Small intestine (tissue), 7 donors: ENCODE data around the gene SLC25A13. TPM values are rescaled to one million over a fixed set of nuclear protein-coding genes. Genes with fewer than 3 reads are reported as not detected.
"Not testable (repeated sequence)": the region's sequence is repeated elsewhere in the genome, so short reads cannot be mapped to it uniquely, and the experiment has no call there.

Experiments
- DNase-seq, 2 donors: peaks; one replicate each; pipeline versions ENCODE4 v3.0.0 to v3.0.0-alpha.2; 2013
- FAIRE-seq: peaks from 2 replicates; lab custom pipeline; 2012; peaks lifted over from hg19 to GRCh38; lab: Jason Lieb, UNC
- H3K27ac ChIP-seq, 3 donors: one replicate each; pipeline ENCODE4 v1.5.1; 2013; ENCODE audit warnings: low read length in 2 of 3, mild to moderate bottlenecking in 2 of 3, control low read depth in 1 of 3, inconsistent platforms in 1 of 3, low read depth in 1 of 3, moderate library complexity in 1 of 3
- H3K27me3 ChIP-seq, 3 donors: one replicate each; pipeline ENCODE4 v1.6.1; 2013; ENCODE audit warnings: low read length in 3 of 3, inconsistent platforms in 1 of 3; ENCODE audit not compliant: control insufficient read depth in 3 of 3, insufficient read depth in 3 of 3
- H3K36me3 ChIP-seq, 3 donors: one replicate each; pipeline ENCODE4 v1.6.1; 2013; ENCODE audit warnings: low read length in 3 of 3, inconsistent platforms in 1 of 3, low read depth in 1 of 3, mild to moderate bottlenecking in 1 of 3, moderate library complexity in 1 of 3; ENCODE audit not compliant: control insufficient read depth in 3 of 3, insufficient read depth in 2 of 3
- H3K4me1 ChIP-seq, 3 donors: one replicate each; pipeline ENCODE4 v1.6.1; 2013; ENCODE audit warnings: low read length in 2 of 3, inconsistent platforms in 1 of 3, low read depth in 1 of 3, mild to moderate bottlenecking in 1 of 3, moderate library complexity in 1 of 3; ENCODE audit not compliant: control insufficient read depth in 3 of 3, insufficient read depth in 2 of 3
- H3K4me3 ChIP-seq, 3 donors: one replicate each; pipeline ENCODE4 v1.5.1; 2013; ENCODE audit warnings: low read length in 3 of 3, control low read depth in 1 of 3, inconsistent platforms in 1 of 3, low read depth in 1 of 3, mild to moderate bottlenecking in 1 of 3, moderate library complexity in 1 of 3
- H3K9me3 ChIP-seq, 2 donors: one replicate each; pipeline ENCODE4 v1.6.1; 2013; ENCODE audit warnings: low read depth in 1 of 2, low read length in 1 of 2; ENCODE audit not compliant: control insufficient read depth in 2 of 2, insufficient read depth in 1 of 2
- WGBS, 3 donors: extraction: QIAGEN DNeasy Blood & Tissue Kit; methylation state at CpG; one replicate each; pipeline ENCODE4 v1.1.7; 2013; 5-methylcytosine and 5-hydroxymethylcytosine counted together
- polyA plus RNA-seq, 4 donors: library from polyadenylated mRNA; stranded (reverse) in 3 of 4; unstranded in 1 of 4; fragments of 200-250 nt in 3 of 4; fragments of 120-200 nt in 1 of 4; gene quantifications; one replicate each; pipeline versions ENCODE4 v1.2.1 to v1.2.3, GENCODE V29; 2013
- donor health status: healthy with polysubstance abuse.
- donor health status: control.
- donor health status: control.
- donor health status: Bipolar disorder and iron deficiency.
- donor health status: healthy.

SLC25A13 gene
- polyA plus RNA-seq, 4 donors, result 25.9 to 49.0 (median 39.4) TPM

GRCh38 chr7:96331233-96331632 lies 9.3 kb upstream of the SLC25A13 start:
- Histone ChIP-seq H3K27ac (no peak overlapping the region), H3K4me3 (no peak overlapping the region), H3K4me1 (no peaks in the 10 kb centered on the region), H3K27me3 (no peaks in the 10 kb centered on the region), H3K36me3 (no peaks in the 10 kb centered on the region), H3K9me3 (peaks cover 0 to 6% of the 10 kb centered on the region in 2 donors)
- DNase-seq (peak; percentile 13 to 66), FAIRE-seq (no peak)
- WGBS, 3 donors, result 55 to 71% (median 69%) methylated on average over 2 of the region's 2 CpGs

- FAIRE-seq, result no peak
Measured at GRCh38 chr7:96330193-96330592, 8.3 kb upstream of the SLC25A13 start.

GRCh38 chr7:96329241-96329640 lies 7.3 kb upstream of the SLC25A13 start:
- no peaks in the 10 kb centered on the region for H3K4me1 ChIP-seq
- no peak overlapping the region for H3K4me3 ChIP-seq
- H3K27ac ChIP-seq, result no peak overlapping the region
- WGBS, 3 donors, result 64 to 83% (median 82%) methylated on average over 1 of the region's 1 CpG
- H3K36me3 ChIP-seq, result no peaks in the 10 kb centered on the region
- H3K9me3 ChIP-seq, result peaks cover 0 to 6% of the 10 kb centered on the region in 2 donors
- H3K27me3 ChIP-seq, result no peaks in the 10 kb centered on the region
- FAIRE-seq (no peak), DNase-seq (no peak)

More at GRCh38 chr7:96330193-96330592, 8.3 kb upstream of the SLC25A13 start:
- Histone ChIP-seq H3K27ac (no peak overlapping the region), H3K4me3 (no peak overlapping the region), H3K27me3 (no peaks in the 10 kb centered on the region), H3K36me3 (no peaks in the 10 kb centered on the region), H3K9me3 (peaks cover 0 to 6% of the 10 kb centered on the region in 2 donors), H3K4me1 (no peaks in the 10 kb centered on the region)
- WGBS, 3 donors, result 79 to 96% (median 88%) methylated on average over 2 of the region's 2 CpGs
- no peak for DNase-seq

GRCh38 chr7:96328016-96328415 lies 6.1 kb upstream of the SLC25A13 start:
- WGBS, 3 donors, result 13 to 61% (median 35%) methylated on average over 1 of the region's 1 CpG
- no peak for FAIRE-seq
- H3K27ac ChIP-seq, result peak overlapping the region in 2 of 3 donors; percentile 65 to 80

DNA sequence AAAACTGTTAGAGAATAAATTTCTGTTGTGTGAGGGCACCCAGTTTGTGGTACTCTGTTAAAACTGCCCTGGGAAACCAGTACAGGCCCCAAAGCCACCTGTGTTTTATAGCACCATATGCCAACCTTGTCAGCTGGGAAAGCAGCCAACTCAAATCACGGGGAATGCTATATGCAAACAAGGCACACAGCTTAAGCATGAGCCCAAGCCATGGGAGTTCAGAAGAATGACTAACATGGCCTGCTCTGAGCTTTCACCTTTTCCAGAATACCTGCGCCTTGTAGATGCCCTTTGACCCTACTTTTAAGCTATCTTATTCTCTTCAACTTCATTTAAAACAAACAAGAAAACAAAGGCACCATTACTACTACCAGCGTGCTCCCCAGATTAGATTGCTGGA lies 5.5 kb upstream of the SLC25A13 start:
- Histone ChIP-seq H3K27me3 (no peaks in the 10 kb centered on the region), H3K4me3 (no peak overlapping the region), H3K9me3 (peaks cover 0 to 3% of the 10 kb centered on the region in 2 donors), H3K36me3 (no peaks in the 10 kb centered on the region), H3K27ac (peak overlapping the region; percentile 43 to 87 (median 84)), H3K4me1 (peaks cover 0 to 2% (median 0%) of the 10 kb centered on the region in 3 donors)
- WGBS, 3 donors, result 14 to 64% (median 38%) methylated on average over 3 of the region's 3 CpGs
- peak; percentile 78 to 97 for DNase-seq
- FAIRE-seq, result no peak

More at GRCh38 chr7:96328016-96328415, 6.1 kb upstream of the SLC25A13 start:
- Histone ChIP-seq H3K27me3 (no peaks in the 10 kb centered on the region), H3K4me3 (no peak overlapping the region), H3K9me3 (peaks cover 0 to 3% of the 10 kb centered on the region in 2 donors), H3K36me3 (no peaks in the 10 kb centered on the region), H3K4me1 (no peaks in the 10 kb centered on the region)
- DNase-seq, result peak in 1 of 2 donors; percentile 41

- FAIRE-seq, result not testable (repeated sequence)
Measured at GRCh38 chr7:96326752-96327151, 4.9 kb upstream of the SLC25A13 start.

GRCh38 chr7:96322847-96323461 lies 1.1 kb upstream of the SLC25A13 start:
- WGBS, 3 donors, result 76 to 88% (median 84%) methylated on average over 7 of the region's 7 CpGs
- FAIRE-seq, result no peak
- Histone ChIP-seq H3K4me3 (no peak overlapping the region), H3K27ac (peak overlapping the region in 1 of 3 donors; percentile 99), H3K4me1 (peaks cover 0 to 18% (median 6%) of the 10 kb centered on the region in 3 donors), H3K36me3 (no peaks in the 10 kb centered on the region), H3K9me3 (peaks cover 0 to 3% of the 10 kb centered on the region in 2 donors), H3K27me3 (no peaks in the 10 kb centered on the region)
- no peak for DNase-seq

More at GRCh38 chr7:96326752-96327151, 4.9 kb upstream of the SLC25A13 start:
- not testable (repeated sequence) for DNase-seq, H3K4me3 ChIP-seq, H3K9me3 ChIP-seq, H3K4me1 ChIP-seq, H3K27me3 ChIP-seq, H3K36me3 ChIP-seq
- peak overlapping the region in 2 of 3 donors; percentile 84 to 87 for H3K27ac ChIP-seq
- WGBS, 3 donors, result 37 to 42% (median 39%) methylated on average over 2 of the region's 2 CpGs

DNA sequence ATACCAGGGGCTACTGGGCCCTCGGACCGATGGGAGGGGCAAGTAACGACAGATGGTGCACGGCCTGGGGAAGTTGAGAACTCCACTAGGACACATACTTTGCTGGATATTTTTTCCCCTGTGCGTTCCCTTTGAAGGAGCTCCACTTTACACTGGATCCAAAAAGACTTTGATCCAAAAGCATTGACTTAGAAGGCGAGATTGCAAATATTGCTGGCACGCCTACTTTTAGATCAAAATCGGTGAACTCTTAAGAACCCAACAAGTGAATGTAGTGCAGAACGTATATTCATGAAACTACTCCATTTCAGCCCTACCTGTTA lies 436 bp upstream of the SLC25A13 start:
- H3K27me3 ChIP-seq, result no peaks in the 10 kb centered on the region
- FAIRE-seq (no peak), DNase-seq (peak in 1 of 2 donors; percentile 78)
- H3K9me3 ChIP-seq, result peaks cover 0 to 2% of the 10 kb centered on the region in 2 donors
- whole genome bisulfite sequencing, 3 donors, result 10 to 23% (median 20%) methylated on average over 8 to 9 of the region's 9 CpGs
- H3K4me3 ChIP-seq, result peak overlapping the region in 2 of 3 donors; percentile 92 to 95
- H3K27ac ChIP-seq, result peak overlapping the region; percentile 99
- peaks cover 0 to 2% (median 0%) of the 10 kb centered on the region in 3 donors for H3K36me3 ChIP-seq
- peaks cover 0 to 18% (median 6%) of the 10 kb centered on the region in 3 donors for H3K4me1 ChIP-seq
